Activated T-cell treated with anti-CD3 and anti-CD28 coated beads for 24 hours (primary cell): ENCODE results near the gene ARFRP1.
"Not testable (repeated sequence)": the region's sequence is repeated elsewhere in the genome, so short reads cannot be mapped to it uniquely, and the experiment has no call there.

Experiments
- DNase-seq: peaks from one replicate; pipeline ENCODE4 v3.0.0-alpha.2; 2020; ENCODE audit warnings: low read depth

The ARFRP1 gene

DNA sequence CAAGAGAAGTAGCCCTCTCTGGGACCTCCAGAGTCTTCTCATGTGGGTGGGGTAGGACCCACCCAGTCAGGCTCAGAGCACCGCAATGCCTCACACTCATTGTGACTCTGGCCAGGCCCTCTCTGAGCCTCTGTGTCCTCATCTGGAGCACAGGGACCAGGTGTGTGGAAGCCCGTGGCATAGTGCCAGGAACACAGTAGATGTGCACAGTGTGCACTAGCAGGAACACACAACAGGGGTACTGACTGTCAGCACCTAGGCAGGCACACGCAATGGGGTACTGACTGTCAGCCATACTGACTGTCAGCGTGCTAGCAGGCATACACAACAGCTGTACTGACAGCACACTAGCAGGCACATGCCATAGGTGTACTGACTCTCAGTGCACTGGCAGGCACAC lies 52.5 kb downstream of the ARFRP1 start:
- no peak for DNase-seq

DNA sequence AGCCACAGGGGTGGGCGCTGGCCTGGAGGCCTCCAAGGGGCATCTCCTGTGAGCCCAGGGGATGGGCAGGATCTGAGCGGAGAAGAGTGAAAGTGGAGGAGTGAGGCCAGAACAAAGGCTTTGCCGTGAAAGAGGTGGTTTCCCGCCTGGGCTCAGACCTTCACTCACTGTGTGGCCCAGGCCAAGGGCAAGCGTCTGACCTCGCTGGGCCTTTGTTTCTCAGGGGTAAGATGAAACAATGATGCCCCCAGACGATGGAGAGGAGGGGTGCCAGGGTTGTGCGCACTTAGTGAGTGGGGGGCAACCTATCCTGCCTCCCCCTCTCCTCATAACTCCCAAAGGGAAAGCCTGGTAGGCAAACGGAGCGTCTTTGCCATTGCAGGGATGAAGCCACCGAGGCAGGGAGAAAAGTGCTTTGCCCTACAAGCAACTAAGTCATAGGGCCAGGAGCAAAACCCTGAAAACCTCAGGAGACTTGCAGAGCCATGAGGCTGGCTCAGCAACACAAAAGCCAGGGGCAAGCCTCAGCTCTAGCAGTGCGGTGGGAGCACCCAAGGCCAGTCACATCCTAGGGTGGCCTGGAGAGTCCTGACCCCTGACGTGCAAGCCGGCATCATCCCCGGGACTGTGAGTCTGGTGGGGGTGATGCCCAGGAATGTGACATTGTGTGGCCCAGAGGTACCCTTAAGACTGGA lies 53.7 kb downstream of the ARFRP1 start:
- DNase-seq = no peak

DNA sequence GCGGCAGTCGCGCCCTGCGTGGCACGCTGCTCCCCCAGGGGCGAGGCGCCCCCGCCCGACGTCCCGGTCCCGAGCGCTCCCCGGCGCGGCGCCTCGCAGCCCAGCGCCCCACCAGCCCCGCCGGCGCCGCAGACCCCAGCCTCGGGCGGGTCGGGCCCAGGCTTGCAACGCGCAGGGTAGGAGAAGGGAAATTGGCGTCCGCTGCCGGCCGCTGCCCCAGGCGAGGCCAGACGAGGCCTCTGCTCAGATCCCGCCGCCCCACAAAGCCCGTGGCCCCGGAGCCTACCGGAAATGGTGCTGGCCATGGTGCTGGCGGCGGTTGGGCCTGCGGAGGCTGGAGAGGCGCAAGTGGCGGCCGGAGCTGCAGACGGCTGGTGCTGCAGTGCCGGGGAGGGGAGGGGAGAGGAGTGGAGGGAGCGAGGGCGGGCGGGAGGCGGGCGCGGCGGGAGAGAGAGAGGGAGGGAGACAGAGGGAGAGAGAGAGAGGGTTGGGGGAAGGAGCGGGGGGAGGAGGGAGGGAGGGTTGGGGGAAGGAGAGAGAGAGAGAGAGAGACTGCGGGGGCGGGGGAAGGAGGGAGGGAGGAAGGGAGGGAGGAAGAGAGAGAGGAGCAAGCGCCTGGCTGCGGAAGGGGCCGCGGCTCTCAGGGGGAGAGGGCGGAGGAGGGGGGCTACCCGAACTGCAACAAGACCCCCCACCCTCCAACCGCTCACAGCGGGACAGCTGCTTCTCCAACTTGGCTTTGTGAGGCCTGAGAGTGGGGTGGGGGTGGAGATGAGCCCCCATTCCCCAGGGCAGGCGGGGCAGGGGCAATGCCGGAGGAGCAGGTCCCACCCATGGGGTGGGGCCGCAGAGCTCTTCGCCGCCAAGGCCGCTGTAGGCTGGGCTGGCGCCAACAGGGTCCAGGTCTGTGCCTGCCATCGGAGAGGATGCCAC lies 54.5 kb downstream of the ARFRP1 start, which contains the start of gene STMN3:
Gene STMN3, minus strand, starts transcription at position 384 of the 933 bp plus-strand sequence. Its CDS starts 79 bp downstream, at position 305.
- peak; percentile 55 for DNase-seq

DNA sequence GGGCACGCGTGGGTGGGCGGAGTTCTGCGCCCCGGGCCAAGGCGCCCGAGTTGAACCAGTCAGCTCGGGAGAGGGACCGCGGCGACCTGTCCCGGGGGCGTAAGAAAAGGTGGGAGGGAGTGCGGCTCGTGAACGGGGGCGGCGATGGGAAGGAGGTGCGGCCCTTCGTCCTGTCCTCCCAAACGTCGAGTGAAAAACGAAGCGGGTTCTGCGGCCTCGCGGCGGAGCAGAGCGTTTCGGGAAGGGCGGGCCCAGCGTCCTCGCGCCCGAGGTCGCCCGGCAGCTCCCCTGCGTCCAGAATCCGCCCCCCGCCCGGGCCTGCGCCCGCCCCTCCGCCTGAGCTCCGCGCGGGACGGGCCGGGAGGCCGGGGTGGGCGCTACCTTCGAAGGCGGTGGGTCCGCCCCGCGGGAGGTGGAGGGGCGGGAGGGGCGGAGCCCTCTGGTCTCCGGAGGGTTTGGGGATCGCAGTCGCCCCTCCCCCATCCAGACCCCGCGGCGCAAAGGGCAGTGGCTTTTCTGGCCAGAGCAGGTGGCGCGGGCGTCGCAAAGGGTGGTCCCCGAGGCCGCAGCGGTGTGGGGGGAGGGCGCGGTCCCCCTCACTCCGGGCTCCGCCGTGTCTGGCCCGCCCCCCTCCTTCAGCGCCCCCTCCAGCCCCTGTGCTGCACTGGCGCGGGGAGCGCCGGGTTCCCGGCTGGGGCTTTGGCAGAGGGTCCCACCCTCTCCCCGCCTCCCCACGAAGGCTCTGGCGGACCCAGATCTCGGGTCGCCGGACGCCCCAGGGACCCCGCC lies 55.4 kb downstream of the ARFRP1 start:
- DNase-seq = no peak

DNA sequence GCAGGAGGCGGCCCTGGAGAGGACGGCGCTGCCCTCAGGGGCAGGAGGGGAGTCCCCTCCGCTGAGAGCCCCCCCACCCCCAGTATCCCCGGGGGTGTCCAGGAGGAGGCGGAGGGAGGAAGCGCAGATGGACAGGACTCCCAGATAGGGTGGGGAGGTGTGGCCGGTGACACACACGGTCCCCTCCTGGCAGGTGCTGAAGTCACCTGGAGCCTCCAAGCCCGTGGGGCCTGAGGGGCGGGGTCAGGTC lies 55.9 kb downstream of the ARFRP1 start:
- DNase-seq = no peak

DNA sequence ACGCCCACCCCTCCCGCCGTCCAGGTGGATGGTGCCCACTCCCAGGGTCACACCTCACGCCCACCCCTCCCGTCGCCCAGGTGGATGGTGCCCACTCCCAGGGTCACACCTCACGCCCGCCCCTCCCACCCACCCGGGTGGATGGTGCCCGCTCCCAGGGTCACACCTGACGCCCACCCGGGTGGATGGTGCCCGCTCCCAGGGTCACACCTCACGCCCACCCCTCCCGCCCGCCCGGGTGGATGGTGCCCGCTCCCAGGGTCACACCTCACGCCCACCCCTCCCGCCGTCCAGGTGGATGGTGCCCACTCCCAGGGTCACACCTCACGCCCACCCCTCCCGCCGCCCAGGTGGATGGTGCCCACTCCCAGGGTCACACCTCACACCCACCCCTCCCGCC lies 57.3 kb downstream of the ARFRP1 start:
- DNase-seq = not testable (repeated sequence)

DNA sequence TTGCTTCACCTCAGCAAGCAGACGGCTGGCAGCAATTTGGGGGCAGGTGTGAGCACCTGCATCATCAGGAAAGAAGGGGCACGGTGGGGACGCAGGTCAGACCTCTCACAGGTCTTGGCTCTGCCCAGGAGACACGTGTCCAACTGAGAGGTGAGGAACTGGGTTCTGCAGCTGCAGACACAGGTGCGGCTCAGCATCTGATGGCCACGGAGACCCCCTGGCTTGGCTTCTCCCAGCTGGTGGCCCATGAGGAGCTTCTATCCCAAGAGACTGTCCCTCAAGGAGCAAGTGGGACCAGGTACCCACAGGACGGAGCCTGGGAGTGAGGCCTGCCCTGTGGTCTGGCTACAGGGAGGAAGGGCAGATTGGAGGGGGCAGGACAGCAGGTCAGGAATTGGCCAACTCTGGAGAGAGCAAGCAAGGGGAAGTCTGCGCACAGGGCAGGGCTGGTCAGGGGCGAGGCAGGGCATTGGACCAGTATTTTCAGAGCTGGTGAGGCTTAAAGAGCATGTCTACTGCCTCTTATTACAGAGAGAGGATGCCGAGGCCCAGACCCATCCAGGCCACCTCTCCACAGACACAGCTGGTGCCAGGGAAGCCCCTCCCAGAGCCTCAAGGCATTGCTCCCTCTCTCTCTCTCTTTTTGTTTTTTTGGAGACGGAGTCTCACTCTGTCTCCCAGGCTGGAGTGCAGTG lies 58.7 kb downstream of the ARFRP1 start:
- DNase-seq = no peak
